ENCODE results near the gene KIF13A.
"Not testable (repeated sequence)": the region's sequence is repeated elsewhere in the genome, so short reads cannot be mapped to it uniquely, and the experiment has no call there.

The KIF13A gene

DNA sequence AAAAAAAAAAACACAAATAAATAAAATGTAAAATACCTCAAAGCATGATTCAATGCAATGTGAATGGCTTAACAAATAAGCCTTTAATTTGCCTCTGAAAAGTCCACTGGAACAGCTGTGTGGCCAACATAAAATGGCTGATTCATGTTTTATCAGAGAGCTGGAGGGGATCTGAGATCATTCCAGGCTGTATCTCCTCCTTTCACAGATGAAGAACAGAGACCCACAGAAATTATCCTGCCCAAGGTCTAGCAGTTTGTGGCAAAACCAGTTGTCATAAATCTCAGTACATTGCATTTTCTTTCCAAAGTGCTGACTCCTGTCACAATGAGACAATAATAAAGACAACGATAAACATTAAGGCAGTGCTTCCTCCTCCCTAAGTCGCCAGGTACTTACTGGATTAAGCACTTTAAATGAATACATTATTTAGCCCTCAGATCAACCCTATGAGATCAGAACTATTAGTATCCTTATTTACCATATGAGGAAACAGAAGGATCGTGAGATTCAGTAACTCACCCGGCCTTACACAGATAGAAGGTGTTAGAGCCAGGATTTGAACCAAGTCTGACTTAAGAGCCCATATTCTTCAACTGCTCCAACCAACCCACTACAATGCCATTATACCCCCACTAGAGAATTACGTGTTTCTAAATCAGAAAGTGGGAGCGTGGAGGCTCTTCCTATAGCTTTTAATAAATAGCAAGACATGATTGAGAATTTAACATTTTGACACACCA is 118.3 kb downstream of the KIF13A start:
- peak; percentile 84 for DNase-seq

- DNase-seq: peak; percentile 92
Measured at GRCh38 chr6:17867880-17868279, 119.6 kb downstream of the KIF13A start.

GRCh38 chr6:17866876-17867444 is 120.5 kb downstream of the KIF13A start:
- peak; percentile 47 for DNase-seq

- no peak for DNase-seq
Measured at GRCh38 chr6:17865798-17866725, 121.4 kb downstream of the KIF13A start.

- DNase-seq: no peak
Measured at GRCh38 chr6:17865243-17865642, 122.2 kb downstream of the KIF13A start.

DNA sequence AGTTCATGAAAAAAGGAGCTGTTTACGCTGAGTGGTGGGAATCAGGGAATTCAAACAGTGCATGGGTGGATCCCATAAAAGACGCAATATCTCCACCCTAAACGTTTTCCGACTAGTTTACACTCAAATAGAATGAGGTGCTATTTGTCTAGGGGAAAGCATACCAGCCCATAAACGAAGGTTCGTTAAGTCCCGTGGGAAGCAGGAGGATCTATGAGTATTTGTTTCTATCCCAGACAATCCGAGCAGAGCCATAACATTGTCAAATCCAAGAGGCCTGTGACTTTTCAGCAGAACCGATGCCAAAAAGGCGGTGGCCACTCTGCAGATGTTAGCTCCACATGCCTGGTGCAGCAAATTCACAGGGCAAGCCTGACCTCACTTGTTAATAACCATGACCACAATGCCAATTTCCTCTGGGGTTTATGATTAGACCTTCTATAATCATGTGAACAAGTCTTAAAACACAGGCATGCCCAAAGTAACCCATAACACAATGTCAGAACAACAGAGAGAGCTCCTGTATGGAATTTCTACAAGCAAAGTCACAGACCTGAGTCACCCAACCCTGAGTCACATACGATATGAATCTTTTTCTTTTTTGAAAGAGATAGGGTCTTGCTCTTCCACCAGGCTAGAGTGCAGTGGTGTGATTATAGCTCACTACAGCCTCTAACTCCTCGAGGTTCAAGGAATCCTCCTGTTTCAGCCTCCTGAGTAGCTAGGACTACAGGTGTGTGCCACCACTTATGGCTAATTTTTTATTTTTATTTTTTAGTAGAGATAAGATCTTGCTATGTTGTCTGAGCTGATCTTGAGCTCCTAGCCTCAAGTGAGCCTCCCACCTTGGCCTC is 123.3 kb downstream of the KIF13A start:
- DNase-seq: no peak

DNA sequence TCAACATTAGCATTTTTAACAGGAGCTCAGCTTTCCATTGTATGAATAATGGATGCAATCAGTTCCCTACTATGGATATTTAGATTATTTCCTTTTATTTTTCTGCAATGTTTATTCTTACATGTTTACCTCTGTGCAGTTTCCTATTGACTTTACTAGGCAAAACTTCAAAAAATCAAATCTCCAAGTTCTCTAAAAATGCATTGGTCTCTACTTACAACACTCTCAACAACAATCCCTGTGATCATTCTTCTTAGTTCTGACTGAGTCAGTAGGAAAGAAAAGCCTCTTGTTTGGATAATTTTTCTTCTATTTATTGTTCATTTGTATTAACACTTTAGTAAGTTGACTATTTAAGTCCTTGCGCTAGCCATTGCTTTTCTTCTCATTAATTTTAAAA is 126.1 kb downstream of the KIF13A start:
- no peak for DNase-seq

DNA sequence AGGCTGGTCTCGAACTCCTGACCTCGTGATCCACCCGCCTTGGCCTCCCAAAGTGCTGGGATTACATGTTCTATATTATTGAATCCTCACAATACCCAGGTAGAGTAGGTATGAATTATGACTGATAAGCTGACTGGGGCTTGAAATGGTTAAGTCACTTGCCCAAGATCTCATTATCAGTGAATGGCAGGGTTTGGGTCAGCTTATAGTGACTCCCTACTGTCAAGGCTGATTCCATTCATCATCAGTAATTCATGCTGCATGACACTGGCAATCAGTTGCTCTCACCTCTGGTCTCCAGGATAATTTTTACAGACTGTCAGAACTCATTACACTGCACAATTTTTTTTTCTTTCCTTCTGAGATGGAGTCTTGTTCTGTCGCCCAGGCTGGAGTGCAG is 127.6 kb downstream of the KIF13A start:
- DNase-seq: peak; percentile 29

- no peak for DNase-seq
Measured at GRCh38 chr6:17858584-17858983, 128.9 kb downstream of the KIF13A start.

DNA sequence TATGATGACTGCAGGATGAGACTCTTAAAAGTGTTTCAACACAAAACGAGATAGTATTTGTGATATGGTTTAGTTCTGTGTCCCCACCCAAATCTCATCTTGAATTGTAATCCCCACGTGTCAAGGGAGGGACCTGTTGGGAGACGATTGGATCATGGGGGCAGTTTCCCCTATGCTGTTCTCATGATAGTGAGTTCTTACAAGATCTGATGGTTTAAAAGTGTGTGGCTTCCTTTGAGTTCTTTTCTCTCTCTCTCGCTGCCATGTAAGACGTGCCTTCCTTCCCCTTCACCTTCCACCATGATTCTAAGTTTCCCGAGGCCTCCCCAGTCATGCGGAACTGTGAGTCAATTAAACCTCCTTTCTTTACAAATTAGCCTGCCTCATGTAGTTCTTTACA is 130.2 kb downstream of the KIF13A start:
- not testable (repeated sequence) for DNase-seq

DNA sequence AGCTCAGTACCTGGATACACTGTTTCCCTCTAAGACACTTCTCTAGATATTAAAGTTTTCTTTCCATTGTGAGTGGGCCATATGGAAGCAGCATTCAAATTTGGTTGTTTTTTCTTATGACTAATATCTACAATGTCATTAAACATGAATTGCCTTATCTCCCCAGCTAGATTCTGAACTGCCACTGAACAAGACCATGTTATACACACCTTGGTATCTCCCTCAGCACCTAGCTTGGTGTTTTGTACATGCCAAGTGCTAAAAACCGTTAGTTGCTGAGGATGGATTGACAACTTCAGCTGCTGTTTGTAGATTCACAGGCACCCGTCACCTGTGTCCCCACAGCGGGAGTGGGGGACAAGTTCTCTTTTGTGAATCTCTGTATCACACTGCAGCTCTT is 131.1 kb downstream of the KIF13A start:
- no peak for DNase-seq

GRCh38 chr6:17855381-17855780 is 132.1 kb downstream of the KIF13A start:
- no peak for DNase-seq

DNA sequence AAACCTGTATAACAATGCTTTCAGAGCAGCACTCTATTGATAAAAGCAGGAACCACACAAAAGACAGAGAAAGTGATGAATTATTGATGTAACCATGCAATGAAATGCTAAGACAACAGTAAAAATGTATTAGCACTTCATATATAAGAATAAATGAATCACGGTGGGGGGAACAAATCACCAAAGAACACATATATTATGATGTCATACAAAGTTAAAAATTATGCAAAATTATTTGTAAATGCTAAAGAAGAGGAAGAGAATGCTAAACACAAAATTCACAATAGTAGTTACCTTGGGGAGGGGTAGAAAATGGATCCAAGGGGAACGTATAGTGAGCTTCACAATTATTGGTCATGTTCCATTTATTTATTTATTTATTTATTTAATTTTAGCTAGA is 133.9 kb downstream of the KIF13A start:
- DNase-seq: no peak

DNA sequence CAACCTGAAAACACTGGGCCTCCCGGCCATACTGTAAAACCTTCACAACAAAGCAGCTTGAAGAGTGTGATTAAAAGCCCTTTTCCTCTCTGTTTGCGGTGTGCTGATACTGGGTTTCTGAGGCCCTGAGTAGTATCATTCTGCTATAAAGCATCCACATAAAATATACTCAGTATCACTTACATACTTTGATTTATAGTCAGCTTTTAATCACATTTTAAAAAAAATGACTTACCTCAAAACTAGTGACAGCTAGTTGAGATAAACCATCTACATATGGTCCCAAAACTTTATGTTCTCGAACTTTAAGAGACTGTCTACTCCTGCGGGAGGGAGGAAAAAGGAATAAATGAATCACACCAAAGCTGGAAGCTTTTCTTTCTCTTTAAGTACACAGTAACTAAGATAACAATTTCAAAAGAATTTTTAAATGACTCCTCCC is 135.7 kb downstream of the KIF13A start:
- DNase-seq: no peak

GRCh38 chr6:17851001-17851719 is 136.3 kb downstream of the KIF13A start:
- DNase-seq: no peak

DNA sequence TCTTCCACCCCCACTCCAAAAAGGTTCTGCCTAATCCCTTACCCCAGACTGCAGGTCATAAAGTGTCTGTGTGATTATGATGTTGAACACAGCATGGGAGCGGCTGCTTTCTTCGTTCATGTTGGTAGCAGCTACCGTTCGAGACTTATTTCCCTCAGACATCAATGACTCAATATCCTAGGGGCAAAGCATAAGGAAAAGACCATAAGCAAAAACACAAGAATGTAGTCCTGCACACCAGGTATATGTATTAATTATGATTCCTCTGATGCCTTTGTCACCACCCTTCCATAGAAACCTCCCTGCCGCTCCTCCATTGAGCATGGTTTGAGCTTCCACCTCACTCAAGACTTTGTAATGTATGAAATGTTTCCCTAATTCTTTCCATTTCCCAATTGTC is 137.2 kb downstream of the KIF13A start:
- DNase-seq: peak; percentile 41

- DNase-seq: no peak
Measured at GRCh38 chr6:17847203-17847760, 140.2 kb downstream of the KIF13A start.

DNA sequence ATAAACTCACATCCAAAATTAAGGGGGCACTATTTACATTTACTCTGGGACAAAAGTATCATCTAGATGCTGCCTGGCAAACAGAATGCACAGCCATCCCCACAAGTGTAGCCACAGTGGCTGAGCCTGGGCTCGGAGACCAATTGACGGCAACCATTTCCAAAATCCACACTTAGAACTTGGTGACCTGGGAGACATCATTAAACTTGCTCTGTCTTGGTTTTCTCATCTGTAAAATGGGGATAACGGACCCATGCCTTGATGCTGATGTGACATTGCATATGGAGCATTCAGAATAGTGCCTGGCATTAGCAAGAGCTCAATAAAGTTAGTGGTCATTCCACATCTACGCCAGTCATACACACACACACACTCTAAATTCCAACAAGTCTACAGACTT is 140.7 kb downstream of the KIF13A start:
- DNase-seq: no peak

DNA sequence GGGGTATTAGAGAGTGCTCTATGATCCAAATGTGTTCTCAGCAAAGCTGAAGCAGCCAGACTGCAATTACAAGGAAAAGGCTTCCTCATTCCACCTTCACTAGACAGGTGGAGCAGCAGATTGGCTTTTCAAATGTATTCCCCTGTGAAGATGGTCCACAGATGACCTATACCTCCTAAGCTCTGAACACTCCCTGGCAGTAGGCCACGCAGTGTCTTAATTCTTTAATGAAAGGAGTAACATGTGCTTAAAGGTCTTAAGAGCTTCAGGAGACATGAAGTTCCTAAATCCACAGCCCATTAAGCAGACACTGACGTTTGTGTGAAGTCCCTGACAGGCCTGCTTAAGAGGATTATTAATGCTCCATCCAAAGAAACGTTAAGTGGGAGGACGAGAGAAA is 141.8 kb downstream of the KIF13A start:
- peak; percentile 100 for DNase-seq

DNA sequence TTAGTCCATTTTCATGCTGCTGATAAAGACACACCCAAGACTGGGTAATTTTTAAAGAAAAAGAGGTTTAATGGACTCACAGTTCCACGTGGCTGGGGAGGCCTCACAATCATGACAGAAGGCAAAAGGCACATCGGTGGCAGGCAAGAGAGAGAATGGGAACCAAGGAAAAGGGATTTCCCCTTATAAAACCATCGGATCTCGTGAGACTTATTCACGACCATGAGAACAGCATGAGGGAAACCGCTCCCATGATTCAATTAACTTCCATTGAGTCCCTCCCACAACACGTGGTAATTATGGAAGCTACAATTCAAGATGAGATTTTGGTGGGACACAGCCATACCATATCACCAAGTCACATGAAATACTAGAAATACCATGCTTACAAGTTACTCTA is 142.5 kb downstream of the KIF13A start:
- peak; percentile 95 for DNase-seq

GRCh38 chr6:17842934-17843821 is 144.3 kb downstream of the KIF13A start:
- no peak for DNase-seq
